HG03045 (cell line): Measurements from ENCODE around the gene LYST.
A peak's percentile ranks its signal among the peaks of the same experiment; 100 is the strongest.
"Not testable (repeated sequence)": the region's sequence is repeated elsewhere in the genome, so short reads cannot be mapped to it uniquely, and the experiment has no call there.

Experiments used
- ATAC-seq: cut with Tn5 transposase; IDR thresholded peaks from one replicate; pipeline ENCODE4 v1.9.1; 2021; ENCODE audit warnings: mild to moderate bottlenecking, moderate library complexity; ENCODE audit not compliant: unreplicated experiment

Gene LYST

GRCh38 chr1:235639226-235640205 lies 227.2 kb downstream of the LYST start:
- no peak for ATAC-seq

DNA sequence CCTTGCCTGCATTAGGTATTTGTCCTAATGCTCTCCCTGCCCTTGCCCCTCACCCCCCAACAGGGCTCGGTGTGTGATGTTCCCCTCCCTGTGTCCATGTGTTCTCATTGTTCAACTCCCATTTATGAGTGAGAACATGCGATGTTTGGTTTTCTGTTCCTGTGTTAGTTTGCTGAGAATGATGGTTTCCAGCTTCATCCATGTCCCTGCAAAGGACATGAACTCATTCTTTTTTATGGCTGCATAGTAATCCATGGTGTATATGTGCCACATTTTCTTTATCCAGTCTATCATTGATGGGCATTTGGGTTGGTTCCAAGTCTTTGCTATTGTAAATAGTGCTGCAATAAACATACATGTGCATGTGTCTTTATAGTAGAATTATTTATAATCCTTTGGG lies 228.1 kb downstream of the LYST start:
- not testable (repeated sequence) for ATAC-seq

DNA sequence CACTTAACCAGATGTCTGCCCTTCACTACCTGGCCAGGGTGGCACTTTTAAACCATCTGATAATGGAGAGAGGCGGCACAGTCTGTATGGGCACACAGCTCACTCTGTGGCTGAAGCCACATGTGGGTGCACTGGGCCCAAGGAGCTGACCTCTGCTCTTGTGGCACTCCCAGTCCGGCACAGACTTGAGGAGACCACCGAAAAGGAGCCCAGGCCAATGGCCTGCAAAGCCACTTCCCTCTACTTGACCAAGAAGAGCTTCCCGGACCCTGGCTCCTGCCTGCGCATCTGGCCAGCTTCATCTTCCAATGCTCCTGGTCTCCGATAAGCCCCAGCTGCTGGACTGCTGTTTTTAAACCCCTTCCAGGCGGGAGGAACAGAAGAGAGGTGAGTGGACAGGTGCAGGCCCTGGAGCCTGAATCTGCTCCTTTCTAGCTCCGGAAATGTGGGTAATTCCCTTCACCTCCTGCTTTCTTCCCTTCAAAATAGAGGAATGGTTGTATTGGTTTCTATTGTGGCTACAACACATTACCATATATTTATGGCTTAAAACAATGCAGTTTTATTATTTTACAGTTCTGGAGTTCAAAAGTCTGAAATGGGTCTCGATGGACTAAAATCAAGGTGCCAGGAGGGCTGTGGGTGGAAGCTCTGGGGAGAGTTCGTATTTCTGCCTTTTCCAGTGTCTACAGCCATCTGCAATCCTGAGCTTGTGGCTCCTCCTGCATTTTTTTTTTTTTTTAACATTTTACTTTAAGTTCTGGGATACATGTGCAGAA lies 228.8 kb downstream of the LYST start:
- ATAC-seq: no peak

GRCh38 chr1:235635938-235636662 lies 230.6 kb downstream of the LYST start:
- ATAC-seq: no peak

DNA sequence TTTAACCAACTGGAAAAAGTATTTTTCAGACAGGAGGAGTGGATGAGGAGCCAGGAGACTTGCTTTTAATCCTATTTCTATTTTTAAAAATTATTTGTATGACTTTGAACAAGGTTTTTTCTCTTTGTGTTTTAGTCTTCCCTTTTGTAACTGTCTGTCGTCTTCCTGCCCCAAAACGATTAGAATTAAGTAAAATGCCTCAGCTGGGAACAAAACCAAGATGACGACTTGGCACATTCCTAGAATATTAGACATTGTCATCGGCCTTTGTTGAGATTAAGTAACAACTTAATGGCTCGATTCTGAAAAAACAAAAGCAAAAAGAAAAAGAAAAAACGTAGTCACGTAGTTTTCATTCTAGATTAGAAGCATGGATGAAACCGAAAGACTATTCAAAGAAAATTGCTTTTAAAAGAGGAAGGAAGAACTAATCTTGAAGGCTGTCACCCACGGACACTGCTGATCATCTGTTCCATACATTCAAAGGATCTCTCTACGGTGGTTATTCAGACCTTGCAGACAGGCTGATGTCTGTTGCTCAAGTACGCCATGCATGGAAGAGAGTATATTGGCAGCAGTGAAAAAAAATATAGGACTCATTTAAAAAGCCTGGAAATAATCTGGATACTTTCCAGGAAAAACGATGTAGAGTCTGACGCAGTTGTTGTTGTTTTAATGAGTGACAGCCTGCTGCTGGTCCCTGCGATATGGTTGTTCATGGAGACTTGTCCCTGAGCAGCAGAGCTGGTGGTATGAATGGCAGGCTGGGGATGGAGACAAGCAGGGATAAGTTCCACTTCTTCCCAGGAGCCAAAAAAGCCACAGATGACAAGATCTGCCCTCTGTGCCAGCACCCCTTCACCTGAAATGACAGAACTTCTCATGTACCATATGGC lies 234.0 kb downstream of the LYST start:
- ATAC-seq: peak; percentile 59

- no peak for ATAC-seq
These were observed 234.9 kb downstream of the LYST start for GRCh38 chr1:235631816-235632215.

DNA sequence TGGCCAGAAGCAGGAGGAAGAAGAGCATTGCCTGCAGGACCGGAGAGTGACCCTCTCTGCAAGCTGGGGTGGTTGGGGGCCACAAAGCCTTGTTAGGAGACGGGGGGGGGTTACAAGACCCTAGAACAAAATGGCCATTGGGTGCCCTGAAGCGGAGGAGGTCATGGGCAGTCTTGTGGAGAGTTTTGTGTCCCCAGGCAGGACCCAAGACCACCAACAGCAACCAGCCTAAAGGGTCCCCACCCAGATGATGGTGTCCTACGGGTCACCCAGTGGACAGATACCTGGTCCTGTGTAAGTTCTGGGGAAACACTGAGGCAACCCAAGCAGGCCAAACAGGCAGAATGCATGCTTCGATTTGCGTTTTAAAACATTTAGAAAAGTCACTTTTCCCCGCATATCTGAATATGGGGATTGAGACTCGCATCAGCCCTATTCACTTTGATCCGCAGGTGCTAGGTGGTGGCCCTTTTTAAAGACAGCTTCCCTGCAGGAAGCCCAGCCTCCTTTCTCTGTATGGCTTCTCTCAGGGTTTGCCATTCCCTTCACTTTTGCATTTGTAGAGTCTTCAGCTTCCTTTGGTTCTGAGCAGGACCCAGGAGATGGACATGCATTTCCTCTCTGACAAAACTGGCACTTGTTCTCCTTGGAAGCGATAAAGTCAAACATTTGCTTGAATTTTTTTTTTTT lies 238.2 kb downstream of the LYST start:
- ATAC-seq: no peak

DNA sequence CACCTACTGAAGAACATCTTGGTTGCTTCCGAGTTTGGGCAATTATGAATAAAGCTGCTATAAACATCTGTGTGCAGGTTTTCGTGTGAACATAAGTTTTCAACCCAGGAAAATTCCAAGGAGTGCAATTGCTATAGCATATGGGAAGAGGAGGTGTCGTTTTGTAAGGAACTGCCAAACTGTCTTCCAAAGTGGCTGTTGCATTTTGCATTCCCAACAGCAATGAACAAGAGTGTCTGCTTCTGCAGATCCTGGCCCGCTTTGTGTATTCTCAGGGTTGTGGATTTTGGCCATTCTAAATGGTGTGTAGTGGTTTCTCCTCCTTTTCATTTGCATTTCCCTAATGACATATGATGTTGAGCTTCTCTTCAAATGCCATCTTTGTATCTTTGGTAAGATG lies 240.9 kb downstream of the LYST start:
- no peak for ATAC-seq

GRCh38 chr1:235625340-235625739 lies 241.4 kb downstream of the LYST start:
- ATAC-seq: no peak

GRCh38 chr1:235624721-235625333 lies 241.9 kb downstream of the LYST start:
- ATAC-seq: no peak

DNA sequence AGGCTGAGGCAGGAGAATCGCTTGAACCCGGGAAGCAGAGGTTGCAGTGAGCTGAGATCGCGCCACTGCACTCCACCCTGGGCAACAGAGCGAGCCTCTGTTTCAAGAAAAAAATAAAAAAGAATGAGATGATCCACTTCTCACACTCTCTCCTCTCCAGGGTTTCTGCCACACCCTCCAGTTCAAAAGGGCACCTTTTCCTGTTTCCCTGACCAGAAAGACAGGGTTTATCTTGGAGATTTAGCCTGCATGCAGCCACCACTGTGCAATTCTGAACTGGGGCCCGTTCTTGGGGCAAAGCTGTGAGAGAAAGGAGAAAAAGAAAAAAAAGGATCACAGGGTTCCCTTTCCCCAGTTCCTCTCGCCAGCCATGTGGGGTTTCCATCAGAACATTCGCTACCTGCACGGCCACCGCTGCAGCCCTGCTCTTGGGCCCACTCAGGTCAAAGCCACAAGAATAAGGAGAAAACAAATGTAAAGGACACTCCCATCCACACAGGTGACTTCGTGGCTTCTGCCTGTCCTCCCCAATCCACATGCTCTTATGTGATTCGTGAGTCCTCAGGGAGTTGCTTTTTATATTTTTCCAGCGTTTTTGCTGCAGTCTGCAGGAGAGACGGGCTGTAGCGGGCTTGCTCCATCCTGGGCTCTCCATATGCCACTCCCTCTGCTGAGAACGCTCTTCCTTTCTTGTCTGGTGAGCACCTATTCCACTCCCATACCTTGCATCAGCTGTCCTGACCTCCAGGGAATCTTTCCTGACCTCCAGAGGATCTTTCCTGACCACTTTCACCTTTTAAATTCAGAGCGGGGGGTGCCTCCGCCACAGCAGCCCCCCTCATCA lies 243.5 kb downstream of the LYST start:
- ATAC-seq: no peak

DNA sequence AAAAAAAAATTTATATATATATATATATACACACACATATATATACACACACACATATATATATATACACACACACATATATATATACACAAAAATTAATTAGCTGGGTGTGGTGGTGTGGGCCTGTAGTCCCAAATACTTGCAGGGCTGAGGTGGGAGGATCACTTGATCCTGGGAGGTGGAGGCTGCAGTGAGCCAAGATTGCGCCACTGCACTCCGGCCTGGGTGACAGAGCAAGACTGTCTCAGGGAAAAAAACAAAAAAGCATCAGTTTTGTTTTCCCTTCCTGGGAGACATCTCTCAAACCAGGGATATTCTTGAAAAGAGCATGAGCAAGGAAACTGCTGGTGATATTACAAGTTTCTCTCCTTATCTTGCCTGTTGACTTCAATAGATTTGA lies 247.6 kb downstream of the LYST start:
- ATAC-seq: not testable (repeated sequence)

DNA sequence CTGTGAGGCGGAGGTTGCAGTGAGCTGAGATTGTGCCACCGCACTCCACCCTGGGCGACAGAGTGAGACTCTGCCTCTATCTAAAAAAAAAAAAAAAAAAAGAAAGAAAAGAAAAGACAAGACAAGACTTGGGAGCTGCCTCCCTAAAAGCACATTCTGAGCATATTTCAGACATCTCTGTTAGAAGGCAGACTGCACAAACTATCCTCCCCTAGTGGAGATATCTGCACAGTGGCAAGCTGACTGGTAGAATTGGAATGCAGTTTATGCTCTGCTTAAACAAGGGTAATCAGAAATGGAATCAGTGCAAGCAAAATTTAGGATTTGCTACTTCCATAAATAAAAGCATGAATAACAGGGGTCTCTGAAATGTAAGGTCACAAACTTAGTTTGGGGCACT lies 248.9 kb downstream of the LYST start:
- no peak for ATAC-seq

GRCh38 chr1:235617140-235617539 lies 249.6 kb downstream of the LYST start:
- no peak for ATAC-seq

DNA sequence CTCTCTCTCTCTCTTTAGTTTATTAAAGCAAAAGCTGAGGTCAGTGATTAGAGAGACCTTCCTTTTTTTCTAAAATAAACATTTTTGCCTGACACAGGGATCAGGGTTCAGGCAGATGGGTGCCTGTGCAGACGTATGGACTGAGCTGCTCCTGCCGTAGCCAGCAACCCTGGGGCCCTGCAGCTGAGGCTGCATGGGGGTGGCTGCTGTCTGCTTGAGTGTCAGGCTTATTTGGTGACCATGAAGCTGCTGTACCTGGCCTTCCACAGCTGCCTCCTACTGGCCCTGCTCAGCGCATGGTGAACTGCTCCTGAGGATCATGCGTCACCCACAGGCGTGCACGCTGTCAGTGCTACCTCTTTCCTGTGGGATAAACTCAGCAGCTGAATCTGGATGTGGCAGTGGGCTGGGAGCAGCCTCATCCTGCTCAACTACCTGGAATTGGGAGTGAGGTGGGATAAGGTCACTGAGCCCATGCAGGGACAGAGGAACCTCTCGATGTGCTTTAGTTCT lies 252.2 kb downstream of the LYST start:
- ATAC-seq: no peak

- no peak for ATAC-seq
These were observed 253.1 kb downstream of the LYST start for GRCh38 chr1:235613602-235614001.

DNA sequence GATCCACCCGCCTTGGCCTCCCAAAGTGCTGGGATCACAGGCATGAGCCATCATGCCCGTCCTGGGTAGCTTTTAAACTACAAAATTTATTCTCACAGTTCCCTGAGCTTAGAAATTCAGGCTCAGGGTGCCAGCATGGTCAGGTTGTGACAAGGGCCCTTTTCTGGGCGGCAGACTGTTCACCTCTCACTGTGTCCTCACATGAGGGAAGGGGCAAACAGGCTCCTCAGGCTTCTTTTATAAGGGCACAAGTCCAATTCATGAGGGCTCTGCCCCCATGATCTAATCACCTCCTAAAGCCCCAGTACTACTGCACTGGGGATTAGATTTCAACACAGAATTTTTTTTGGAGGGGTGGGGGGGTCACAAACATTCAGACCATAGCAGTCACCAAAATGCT lies 253.9 kb downstream of the LYST start:
- ATAC-seq: no peak
